Activated CD8-positive, alpha-beta memory T cell treated with anti-CD3 and anti-CD28 coated beads, Interleukin-2, amount 50 U/mL, for 4 hours (primary cell): ENCODE data around the gene DOK1.

Experiments
- DNase-seq: peaks from one replicate; pipeline ENCODE4 v3.0.0-alpha.2; 2020

Gene DOK1

DNA sequence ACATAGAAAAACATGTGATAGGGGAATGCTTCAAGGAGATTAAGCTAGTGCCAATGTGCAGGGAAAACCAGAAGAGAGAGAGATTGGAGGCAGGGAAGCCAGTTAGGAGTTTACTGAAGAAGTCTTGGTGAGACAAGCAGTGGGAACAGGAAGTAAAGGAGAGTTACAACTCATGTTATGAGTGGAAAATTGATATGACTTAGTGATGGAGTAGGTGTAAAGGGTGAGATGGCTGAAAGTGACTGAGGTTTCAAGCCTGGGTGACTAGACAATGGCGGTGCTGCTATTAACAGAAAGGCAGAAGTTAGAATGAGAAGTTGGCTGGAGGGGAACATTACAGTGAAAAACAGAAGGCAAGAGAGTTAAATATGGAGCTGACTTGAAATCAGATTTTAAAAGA, 16.5 kb downstream of the DOK1 start:
- DNase-seq: no peak

- DNase-seq: no peak
Measured at GRCh38 chr2:74572178-74572925, 17.8 kb downstream of the DOK1 start.

GRCh38 chr2:74573747-74574562, 19.4 kb downstream of the DOK1 start:
- DNase-seq: no peak

GRCh38 chr2:74575320-74575719, 20.8 kb downstream of the DOK1 start:
- no peak for DNase-seq

GRCh38 chr2:74576211-74576862, 21.8 kb downstream of the DOK1 start:
- no peak for DNase-seq

- DNase-seq: no peak
Measured at GRCh38 chr2:74576863-74577229, 22.3 kb downstream of the DOK1 start.

- no peak for DNase-seq
Measured at GRCh38 chr2:74577448-74577847, 22.9 kb downstream of the DOK1 start.

- no peak for DNase-seq
Measured at GRCh38 chr2:74578408-74578807, 23.9 kb downstream of the DOK1 start.

- DNase-seq: no peak
Measured at GRCh38 chr2:74581463-74581862, 26.9 kb downstream of the DOK1 start.

GRCh38 chr2:74582184-74582583, 27.7 kb downstream of the DOK1 start:
- no peak for DNase-seq

DNA sequence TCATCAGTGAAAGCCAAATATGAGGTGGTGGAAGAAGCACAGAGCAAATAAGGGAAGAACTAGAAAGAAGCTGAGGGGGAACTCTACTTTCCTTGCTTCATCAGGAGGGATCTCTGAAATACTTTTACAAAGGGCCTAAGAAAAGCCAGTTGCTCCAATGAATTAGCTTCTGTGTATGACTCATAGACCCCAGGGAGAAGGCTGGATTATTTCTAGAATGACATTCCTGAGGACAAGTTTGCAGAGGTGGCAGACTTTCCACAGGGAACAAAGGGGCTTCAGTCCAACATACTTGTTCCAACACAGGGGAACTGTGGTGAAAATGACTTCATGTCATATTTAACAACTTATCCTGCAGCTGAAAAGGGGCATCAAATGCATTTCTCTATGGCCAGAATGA, 29.0 kb downstream of the DOK1 start:
- no peak for DNase-seq

- no peak for DNase-seq
Measured at GRCh38 chr2:74584088-74584645, 29.6 kb downstream of the DOK1 start.

DNA sequence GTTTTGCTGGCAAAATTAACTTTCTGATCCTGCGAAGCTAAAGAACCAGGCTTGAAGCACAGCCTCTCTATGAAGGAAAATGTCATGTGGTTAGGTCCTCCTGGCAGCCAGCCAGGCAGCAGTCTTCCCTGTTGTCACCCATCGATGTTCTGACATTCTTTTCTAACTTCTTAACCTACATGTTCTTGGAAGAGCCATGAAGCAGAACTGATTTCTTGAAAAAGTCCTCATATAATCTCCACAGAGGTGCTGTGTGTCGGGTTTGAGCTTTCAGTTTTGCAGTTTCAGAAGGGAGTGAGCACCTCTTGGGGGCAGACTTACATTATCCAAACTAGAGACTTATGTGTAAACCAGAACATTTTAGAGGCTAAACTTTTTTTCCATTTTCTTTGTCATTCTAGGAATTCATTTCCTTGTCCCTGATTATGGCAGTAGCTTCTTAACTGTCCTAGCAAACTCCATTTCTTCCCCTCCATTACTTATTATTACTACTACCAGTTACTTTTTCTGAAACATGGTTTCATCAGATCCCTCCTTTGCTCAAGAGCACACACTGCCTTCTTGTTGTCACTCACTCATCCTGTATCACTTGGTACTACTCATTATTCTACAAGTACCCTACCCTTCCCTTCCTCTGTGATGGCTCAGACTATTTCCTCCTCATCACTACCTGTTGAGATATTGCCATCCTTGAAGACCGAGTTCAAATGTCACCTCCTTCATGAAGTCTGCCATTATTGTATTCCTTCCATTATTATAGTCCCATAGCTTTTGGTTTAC, 31.1 kb downstream of the DOK1 start:
- no peak for DNase-seq

DNA sequence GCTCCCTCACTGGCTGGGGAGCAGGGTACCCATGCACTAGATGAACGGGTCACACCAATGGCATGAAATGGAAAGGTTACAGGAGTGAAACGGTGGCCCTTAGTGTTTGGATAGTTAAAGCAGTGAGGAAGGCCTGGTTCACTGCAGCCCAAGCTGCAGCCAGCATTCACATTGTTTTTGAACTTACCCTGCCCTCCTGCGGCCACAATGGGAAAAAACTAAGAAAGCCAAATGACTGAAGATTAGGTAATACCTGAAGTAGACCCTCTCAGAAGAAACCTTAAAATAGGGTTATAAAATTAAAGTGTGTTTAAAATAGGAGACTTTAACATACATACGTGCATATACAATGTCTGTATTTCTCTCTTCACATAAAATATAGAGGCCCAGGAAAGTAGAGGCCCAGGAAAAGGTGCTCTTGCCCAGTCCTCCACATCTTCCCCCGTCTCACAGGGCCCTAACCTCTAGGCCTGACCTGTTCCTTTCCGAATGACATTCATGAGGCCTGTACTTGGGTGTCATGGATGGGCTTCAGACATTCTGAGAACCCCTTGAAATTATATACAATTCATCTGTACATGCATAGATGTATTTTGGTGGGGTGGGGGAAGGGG, 33.3 kb downstream of the DOK1 start:
- DNase-seq: peak; percentile 53

- DNase-seq: no peak
Measured at GRCh38 chr2:74588664-74589063, 34.1 kb downstream of the DOK1 start.

GRCh38 chr2:74593826-74594772, 39.6 kb downstream of the DOK1 start:
- no peak for DNase-seq

DNA sequence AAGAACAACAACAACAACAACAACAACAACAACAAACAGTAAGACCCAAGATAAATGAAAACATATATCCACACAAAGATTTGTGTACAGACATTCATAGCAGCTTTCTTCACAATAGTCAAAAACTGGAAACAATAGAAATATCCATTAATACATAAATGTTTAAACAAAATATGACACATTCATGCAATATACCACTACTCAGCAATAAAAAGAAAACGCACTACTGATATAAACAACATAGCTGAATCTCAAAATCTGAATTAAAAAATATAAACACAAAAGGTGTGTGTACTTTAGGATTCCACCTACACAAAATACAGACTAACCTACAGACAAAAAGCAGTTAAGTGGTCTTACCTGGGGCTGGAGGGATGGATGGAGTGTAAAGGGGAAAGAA, 42.1 kb downstream of the DOK1 start:
- no peak for DNase-seq

DNA sequence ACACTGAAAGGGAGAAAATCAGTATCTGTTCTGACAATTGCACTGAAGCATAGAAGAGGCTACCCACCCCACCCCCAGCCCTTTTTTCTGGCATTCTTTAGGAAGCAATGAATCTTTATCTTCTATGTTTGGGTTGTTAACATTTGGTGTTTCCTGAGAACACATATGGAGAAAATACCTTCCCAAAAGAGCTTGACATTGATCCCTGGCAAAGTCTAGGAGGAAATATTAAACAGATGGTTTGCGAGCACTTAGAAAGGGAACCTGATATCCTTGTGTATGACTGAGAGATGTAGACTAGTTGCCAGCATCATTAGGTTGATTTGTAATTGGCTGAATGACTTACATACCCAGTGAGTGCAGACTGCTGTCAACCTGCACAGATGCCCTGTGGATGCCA, 42.9 kb downstream of the DOK1 start:
- DNase-seq: no peak

GRCh38 chr2:74599676-74600075, 45.2 kb downstream of the DOK1 start:
- no peak for DNase-seq

- no peak for DNase-seq
Measured at GRCh38 chr2:74602586-74603281, 48.2 kb downstream of the DOK1 start.
